Left lung (tissue), 10 donors: Measurements from ENCODE around the gene WDR1. TPM values are rescaled to one million over a fixed set of nuclear protein-coding genes. Genes with fewer than 3 reads are reported as not detected.

Experiments
- ATAC-seq: fragments of 200-7000 bp; cut with Tn5 transposase; one replicate; pipeline ENCODE4 v1.9.1; 2020; ENCODE audit warnings: moderate library complexity
- DNase-seq, 4 donors: peaks; one replicate each; pipeline ENCODE4 v3.0.0-alpha.2; 2013 to 2020
- H3K27ac ChIP-seq, 2 donors: fragments of 200-600 bp; sonication (generic) in 1 of 2; one replicate each; pipeline versions ENCODE4 v1.5.0 to v1.8.0; 2020 to 2021
- H3K27me3 ChIP-seq, 2 donors: fragments of 200-600 bp; sonication (generic) in 1 of 2; one replicate each; pipeline versions ENCODE4 v1.5.0 to v1.8.0; 2020 to 2021
- H3K36me3 ChIP-seq, 2 donors: fragments of 200-600 bp; sonication (generic) in 1 of 2; one replicate each; pipeline versions ENCODE4 v1.5.0 to v1.8.0; 2020 to 2021
- H3K4me1 ChIP-seq, 2 donors: fragments of 200-600 bp; one replicate each; pipeline ENCODE4 v1.8.0; 2021
- H3K4me3 ChIP-seq, 2 donors: fragments of 200-600 bp; sonication (generic) in 1 of 2; one replicate each; pipeline versions ENCODE4 v1.5.0 to v1.8.0; 2020 to 2021; ENCODE audit warnings: mild to moderate bottlenecking in 1 of 2
- H3K9me3 ChIP-seq, 2 donors: fragments of 200-600 bp; sonication (generic) in 1 of 2; one replicate each; pipeline versions ENCODE4 v1.5.0 to v1.8.0; 2020 to 2021
- CTCF ChIP-seq, 2 donors: fragments of 200-600 bp; sonication (generic) in 1 of 2; IDR thresholded peaks; one replicate each; pipeline versions ENCODE4 v1.5.0 to v1.8.0; 2021; ENCODE audit warnings: antibody characterized with exemption in 2 of 2
- intact Hi-C, 2 donors: fragments of 100-400 bp; cut with DNase I; formaldehyde crosslinking; loops; one replicate each; pipeline versions ENCODE4 v1.11.2 to v1.14.2; 2022
- polyA plus RNA-seq, 6 donors: library from polyadenylated mRNA; unstranded; fragments of 120-200 nt; gene quantifications; one replicate each; pipeline ENCODE4 v1.2.1, GENCODE V29; 2013; ENCODE audit not compliant: insufficient read length in 6 of 6
- total RNA-seq, 2 donors: library from RNA; stranded (reverse); fragmentation: NEBNext Ultra II Directional; extraction: Animal tissue kit (Norgen Biotek cat#: 25700); gene quantifications; one replicate each; pipeline ENCODE4 v1.2.1, GENCODE V29; 2021
- donor health status: DM: no; HTN: yes; CAD: no.
- donor health status: DM: no; HTN: no; CAD: no.

Gene WDR1
- total and polyA plus RNA-seq, 8 donors, result 133 to 303 (median 157) TPM

DNA sequence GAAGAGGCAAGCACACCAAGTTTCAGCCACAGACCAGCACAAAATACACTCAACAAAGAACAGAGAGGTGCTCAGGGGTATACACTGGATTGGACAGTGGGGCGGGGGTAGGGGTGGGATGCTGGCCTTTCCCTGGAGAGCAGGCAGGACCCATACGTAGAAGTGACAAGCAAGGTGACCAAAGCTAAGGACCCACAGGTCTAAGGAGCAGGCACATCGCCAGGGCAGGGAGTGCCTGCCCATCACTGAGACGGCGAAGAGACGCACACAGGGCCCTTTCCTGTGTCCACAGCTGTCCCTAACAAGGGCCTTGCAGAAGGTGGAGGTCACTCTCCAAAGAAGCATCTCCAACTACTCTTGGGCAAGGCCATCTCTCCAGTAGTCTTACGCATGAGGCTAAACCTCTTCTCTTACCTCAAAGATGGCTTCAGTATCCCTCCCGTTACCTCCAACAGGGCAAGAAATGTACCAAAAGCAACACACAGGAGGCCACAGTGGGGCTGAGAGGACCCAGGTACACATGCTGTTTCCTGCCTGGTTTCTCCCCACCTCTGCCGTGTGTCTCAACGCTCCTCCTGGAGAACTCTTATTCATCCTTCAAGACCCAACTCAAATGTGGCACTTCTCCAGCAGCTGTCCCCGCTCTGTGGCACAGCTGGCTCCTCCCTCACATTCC is 6.5 kb downstream of the WDR1 start:
- DNase-seq, result no peak
- Histone ChIP-seq H3K27me3 (no peaks in the 10 kb centered on the region), H3K27ac (no peak overlapping the region), H3K9me3 (no peaks in the 10 kb centered on the region), H3K4me1 (peaks cover 56 to 100% of the 10 kb centered on the region in 2 donors), H3K36me3 (peaks cover 0 to 82% of the 10 kb centered on the region in 2 donors), H3K4me3 (no peak overlapping the region)
- no peak for ATAC-seq
- intact Hi-C loops, result no loop called here
- TF ChIP-seq CTCF (IDR thresholded peaks at IDR 0.05), result no peak

DNA sequence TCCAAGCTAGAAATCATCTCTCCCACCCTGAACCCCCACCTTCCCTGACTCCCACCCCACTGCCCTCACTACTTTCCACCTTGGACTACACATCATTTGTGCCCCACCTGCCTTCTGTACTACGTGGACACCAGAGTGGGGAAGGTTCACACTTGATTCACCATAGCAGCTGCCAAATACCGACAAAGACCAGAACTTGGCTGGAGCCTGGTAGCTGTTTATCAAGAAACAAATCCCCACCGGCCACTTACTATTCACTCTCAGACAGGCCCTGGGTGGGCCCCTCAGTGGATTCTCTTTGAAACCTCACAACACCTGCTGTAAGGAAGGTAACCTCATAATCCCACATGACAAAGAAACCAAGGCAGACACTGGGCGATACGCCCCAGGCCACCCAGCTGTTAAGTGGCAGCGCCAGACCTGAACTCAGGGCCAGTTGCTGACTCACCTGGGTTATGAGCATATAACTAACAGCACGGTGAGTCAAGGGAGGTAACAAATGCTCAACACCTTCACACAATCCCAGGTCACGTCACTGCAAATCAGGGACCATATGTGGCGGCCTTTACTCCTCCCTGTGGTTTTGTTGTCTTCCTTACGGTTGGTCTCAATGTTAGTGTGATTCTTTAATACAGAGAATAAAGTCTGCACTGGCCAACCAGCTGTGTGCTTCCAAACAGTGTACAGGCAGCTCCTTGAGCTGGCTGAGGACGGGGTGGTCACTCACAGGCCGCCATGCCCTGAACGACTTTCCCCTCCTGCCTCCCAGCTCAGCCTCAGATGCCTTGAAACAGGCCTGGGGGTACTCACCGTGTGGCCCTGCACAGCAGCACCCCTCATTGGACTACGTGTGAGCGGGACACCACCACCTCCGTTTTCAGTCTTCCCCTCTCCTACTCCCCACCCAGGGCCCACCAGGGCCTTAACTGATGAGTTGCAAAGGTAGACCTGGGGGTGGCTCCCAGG is 7.5 kb downstream of the WDR1 start:
- intact Hi-C loops, result no loop called here
- TF ChIP-seq CTCF (IDR thresholded peaks at IDR 0.05), result no peak
- Histone ChIP-seq H3K4me3 (no peak overlapping the region), H3K27me3 (no peaks in the 10 kb centered on the region), H3K9me3 (no peaks in the 10 kb centered on the region), H3K36me3 (peaks cover 0 to 72% of the 10 kb centered on the region in 2 donors), H3K4me1 (peaks cover 54 to 100% of the 10 kb centered on the region in 2 donors), H3K27ac (peak overlapping the region in 1 of 2 donors; percentile 66)
- DNase-seq, result no peak
- ATAC-seq, result no peak

DNA sequence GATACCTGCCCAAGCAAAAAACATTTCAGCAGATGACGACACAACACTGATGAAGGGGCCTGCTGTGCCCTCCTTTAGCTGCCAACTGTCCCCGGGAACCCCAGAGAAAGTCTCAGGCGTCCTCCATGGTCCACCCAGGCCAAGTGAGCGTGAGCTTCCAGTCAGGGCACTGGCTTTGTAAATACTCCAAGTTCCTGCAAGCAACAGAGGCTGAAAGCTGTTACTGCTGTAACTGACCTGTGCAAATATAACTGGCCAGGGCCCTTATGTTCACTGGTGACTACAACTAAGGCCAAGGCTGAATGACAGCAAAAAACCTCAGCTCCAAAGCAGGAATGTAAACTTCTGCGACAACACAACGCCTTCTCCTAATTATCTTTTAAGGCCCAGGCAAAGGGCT is 8.2 kb downstream of the WDR1 start:
- TF ChIP-seq CTCF (IDR thresholded peaks at IDR 0.05), result no peak
- Histone ChIP-seq H3K27ac (peak overlapping the region; percentile 19 to 66), H3K27me3 (no peaks in the 10 kb centered on the region), H3K9me3 (no peaks in the 10 kb centered on the region), H3K4me3 (no peak overlapping the region), H3K4me1 (peaks cover 54 to 99% of the 10 kb centered on the region in 2 donors), H3K36me3 (peaks cover 0 to 72% of the 10 kb centered on the region in 2 donors)
- DNase-seq, result no peak
- intact Hi-C loops, result no loop called here
- no peak for ATAC-seq

DNA sequence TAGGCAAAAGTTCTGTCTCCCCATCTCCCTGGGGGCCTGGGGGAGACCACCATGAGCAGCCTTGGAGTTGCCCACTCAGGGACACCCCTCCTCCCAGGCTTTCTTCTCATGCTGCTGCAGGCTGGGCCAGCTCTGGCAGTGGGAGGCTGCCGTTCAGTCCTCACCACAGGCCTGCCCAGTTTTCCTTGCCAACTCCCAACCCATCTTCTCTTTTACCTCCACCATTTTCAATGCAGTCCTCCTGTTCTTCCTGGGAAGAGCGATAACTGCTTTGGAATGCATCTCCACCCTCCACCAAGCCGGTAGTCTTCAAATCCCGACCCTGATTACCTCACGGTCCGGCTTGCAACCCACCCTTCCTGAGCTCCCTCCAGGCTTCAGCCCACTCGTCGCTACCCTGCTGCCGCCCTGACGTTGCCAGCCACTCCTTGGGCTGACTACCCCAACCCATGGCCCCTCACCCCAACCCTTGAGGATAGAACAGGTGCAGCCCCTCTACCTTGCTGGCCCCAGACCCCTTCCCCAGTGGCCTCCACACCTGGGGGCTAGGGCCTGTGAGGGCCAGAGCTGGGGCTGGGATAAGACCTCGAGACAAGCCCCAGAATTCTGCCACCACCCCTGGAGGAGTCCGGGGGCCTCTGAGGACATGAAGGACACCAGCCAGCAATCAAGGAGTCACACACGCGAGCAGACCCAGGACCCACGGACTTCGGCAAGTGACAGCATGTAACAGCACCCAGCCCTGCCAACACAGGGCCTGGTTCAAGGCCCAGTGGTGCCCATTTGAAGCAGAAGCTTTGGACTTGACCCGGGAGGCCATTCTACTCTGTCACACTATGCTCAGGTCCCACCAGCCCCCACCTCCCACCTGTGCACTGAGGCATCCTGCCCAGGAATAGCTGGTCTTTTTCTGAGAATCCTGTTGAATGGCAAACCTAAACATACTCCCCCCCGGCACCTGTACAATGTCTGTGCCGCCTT is 9.2 kb downstream of the WDR1 start:
- intact Hi-C loops, result no loop called here
- DNase-seq, result peak in 1 of 4 donors; percentile 56
- Histone ChIP-seq H3K4me3 (no peak overlapping the region), H3K27me3 (no peaks in the 10 kb centered on the region), H3K4me1 (peaks cover 54 to 97% of the 10 kb centered on the region in 2 donors), H3K9me3 (no peaks in the 10 kb centered on the region), H3K36me3 (peaks cover 0 to 71% of the 10 kb centered on the region in 2 donors), H3K27ac (peak overlapping the region; percentile 66 to 74)
- TF ChIP-seq CTCF (IDR thresholded peaks at IDR 0.05), result no peak
- ATAC-seq, result peak; percentile 25
